Heart left ventricle (tissue), 13 donors: ENCODE results near the gene PRM2.

Experiments used
- CTCF ChIP-seq, 12 donors: fragments of 200-600 bp; sonication (generic) in 4 of 12; IDR thresholded peaks; one replicate each; pipeline versions ENCODE4 v1.5.0 to v1.8.0; 2018 to 2022; ENCODE audit warnings: antibody characterized with exemption in 12 of 12, mild to moderate bottlenecking in 5 of 12
- POLR2A ChIP-seq, 2 donors: fragments of 450-650 bp; IDR thresholded peaks; one replicate each; pipeline ENCODE4 v1.6.1; 2017; ENCODE audit warnings: antibody characterized with exemption in 2 of 2, mild to moderate bottlenecking in 2 of 2, moderate library complexity in 2 of 2
- donor health status: ischemic (EF 13 %, LVEDD 7.1; RV severe dilation, severe dysfunction).
- donor health status: DM: no; HTN: yes; CAD: no.
- donor health status: DM: no; HTN: no; CAD: no.
- donor health status: ischemic (EF 25% LVEDD 6.9; RV normal size, moderate dysfunction).
- donor health status: ischemic (EF 25% LVEDD 5.7; RV mildly dilated, moderate dysfunction).
- donor health status: ischemic (EF 35%, LVEDD 5.7; RV mildly dilated, moderate dysfunction).
- donor health status: nonischemic (EF 11% LVEDD 7.7; RV severe dilation, severe dysfunction).
- donor health status: DM: yes; HTN: yes; CAD: no.
- donor health status: PGD.
- donor health status: ischemic (EF 29% LVEDD 5.4; RV normal size, mild dysfunction).
- donor health status: nonischemic (EF 23%, LVEDD 6.1; RV moderate dilation, normal function).

- TF ChIP-seq CTCF (IDR thresholded peaks at IDR 0.05) (no peak), POLR2A (IDR thresholded peaks at IDR 0.05) (no peak)
Measured at GRCh38 chr16:11236461-11237254, 39.6 kb downstream of the PRM2 start.
